DMS153 treated with DMSO at 0.1 percent for 48 hours (cell line): ENCODE measurements around the gene ELMOD2.
"Not testable (repeated sequence)": the region's sequence is repeated elsewhere in the genome, so short reads cannot be mapped to it uniquely, and the experiment has no call there.

Source experiments
- DNase-seq: peaks from one replicate; lab custom pipeline; 2025; ENCODE audit not compliant: unreplicated experiment; lab: John Stamatoyannopoulos, UW

The ELMOD2 gene

GRCh38 chr4:140523857-140524742 is at the start of gene ELMOD2:
ELMOD2 (plus strand) TSS chr4:140524168; CDS start chr4:140525429, 1,261 bp downstream.
- peak; percentile 98 for DNase-seq

GRCh38 chr4:140483445-140483844 is 40.5 kb upstream of the ELMOD2 start:
- DNase-seq: no peak

GRCh38 chr4:140485939-140486338 is 38.0 kb upstream of the ELMOD2 start:
- no peak for DNase-seq

GRCh38 chr4:140497405-140497746 is 26.6 kb upstream of the ELMOD2 start:
- DNase-seq: no peak

- no peak for DNase-seq
Measured at GRCh38 chr4:140497747-140498636, 26.0 kb upstream of the ELMOD2 start, which contains the start of gene MGAT4D. MGAT4D (minus strand) TSS chr4:140498293; CDS start chr4:140498222, 71 bp downstream.

- DNase-seq: no peak
Measured at GRCh38 chr4:140499391-140499790, 24.6 kb upstream of the ELMOD2 start.

- DNase-seq: no peak
Measured at GRCh38 chr4:140504261-140504660, 19.7 kb upstream of the ELMOD2 start.

GRCh38 chr4:140513765-140514164 is 10.2 kb upstream of the ELMOD2 start:
- not testable (repeated sequence) for DNase-seq

GRCh38 chr4:140515423-140515822 is 8.5 kb upstream of the ELMOD2 start:
- DNase-seq: no peak

- DNase-seq: no peak
Measured at GRCh38 chr4:140523370-140523856, 555 bp upstream of the ELMOD2 start.

GRCh38 chr4:140529434-140529833 is 5.5 kb downstream of the ELMOD2 start:
- no peak for DNase-seq

GRCh38 chr4:140533951-140534480 is 10.0 kb downstream of the ELMOD2 start:
- DNase-seq: no peak

- no peak for DNase-seq
Measured at GRCh38 chr4:140556372-140557085, 32.6 kb downstream of the ELMOD2 start.

GRCh38 chr4:140557831-140558435 is 34.0 kb downstream of the ELMOD2 start:
- no peak for DNase-seq

GRCh38 chr4:140559696-140560095 is 35.7 kb downstream of the ELMOD2 start:
- DNase-seq: no peak

- no peak for DNase-seq
Measured at GRCh38 chr4:140568507-140569306, 44.7 kb downstream of the ELMOD2 start, which contains the start of gene UCP1. UCP1 (minus strand) TSS chr4:140568961; CDS start chr4:140568729, 232 bp downstream.

- DNase-seq: no peak
Measured at GRCh38 chr4:140569307-140569638, 45.3 kb downstream of the ELMOD2 start.

GRCh38 chr4:140571620-140572019 is 47.7 kb downstream of the ELMOD2 start:
- no peak for DNase-seq

GRCh38 chr4:140575489-140575888 is 51.5 kb downstream of the ELMOD2 start:
- DNase-seq: no peak
